Measurements from ENCODE around the gene PDE6B. TPM values are rescaled to one million over a fixed set of nuclear protein-coding genes. Genes with fewer than 3 reads are reported as not detected.
A peak's percentile ranks its signal among the peaks of the same experiment; 100 is the strongest.
"Not testable (repeated sequence)": the region's sequence is repeated elsewhere in the genome, so short reads cannot be mapped to it uniquely, and the experiment has no call there.

The PDE6B gene
- total and polyA plus RNA-seq, 9 donors, result 1.4 to 7.5 (median 4.6) TPM

DNA sequence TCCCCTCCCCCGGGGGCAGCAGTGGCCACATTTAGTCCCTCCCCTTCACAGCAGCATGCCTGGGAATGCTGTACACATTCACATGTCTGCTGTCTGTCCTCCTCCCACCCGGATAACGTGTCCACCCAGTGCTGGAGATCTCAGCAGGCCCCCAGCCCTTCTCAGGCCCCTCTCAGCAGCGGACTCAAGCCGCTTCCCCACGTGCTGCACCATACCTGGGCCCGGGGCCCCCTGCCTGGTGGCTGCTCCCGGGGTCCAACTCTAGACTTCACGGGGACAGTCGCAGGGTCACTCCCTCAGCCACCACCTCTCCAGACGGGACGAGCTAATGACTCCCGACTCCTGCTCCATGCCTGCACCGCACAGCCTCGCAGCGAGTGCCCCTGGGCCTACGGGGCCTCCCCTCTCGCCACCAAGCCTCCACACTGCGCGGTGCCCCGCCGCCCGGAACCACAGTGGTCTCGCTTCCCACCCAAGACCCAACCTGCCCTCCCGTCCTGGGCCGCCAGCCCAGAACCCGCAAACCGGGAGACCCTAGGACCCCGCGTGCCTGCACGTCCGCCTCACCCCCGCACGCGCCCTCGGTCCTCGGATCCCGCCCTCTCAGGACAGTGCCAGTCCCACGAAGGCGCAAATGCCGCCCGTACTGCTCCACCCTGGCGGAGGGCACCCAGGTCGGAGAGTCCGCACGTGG is 79.0 kb downstream of the PDE6B start:
- Histone ChIP-seq H3K4me1 (ENCODE audit: insufficient read depth) (peaks cover 20% of the 10 kb centered on the region), H3K27ac (no peak overlapping the region), H3K36me3 (no peaks in the 10 kb centered on the region), H3K4me3 (no peak overlapping the region), H3K27me3 (no peaks in the 10 kb centered on the region), H3K9me3 (no peaks in the 10 kb centered on the region)
- DNase-seq, result peak in 3 of 5 donors; percentile 63 to 68 (median 65)
- no peak for TF ChIP-seq EP300 (IDR thresholded peaks at IDR 0.05)
- intact Hi-C loops (cut with DNase I), result no loop called here
- 87 to 89% (median 89%) methylated on average over 46 of the region's 46 CpGs for WGBS, 3 donors

GRCh38 chr4:704971-705277 is 79.6 kb downstream of the PDE6B start:
- Histone ChIP-seq H3K4me3 (peak overlapping the region; percentile 90), H3K4me1 (ENCODE audit: insufficient read depth) (peaks cover 20% of the 10 kb centered on the region), H3K27ac (no peak overlapping the region), H3K27me3 (no peaks in the 10 kb centered on the region), H3K36me3 (no peaks in the 10 kb centered on the region), H3K9me3 (no peaks in the 10 kb centered on the region)
- 76 to 91% (median 91%) methylated on average over 1 of the region's 1 CpG for WGBS, 3 donors
- DNase-seq, result no peak
- intact Hi-C loops (cut with DNase I), result no loop called here
- TF ChIP-seq, protein P1, sequence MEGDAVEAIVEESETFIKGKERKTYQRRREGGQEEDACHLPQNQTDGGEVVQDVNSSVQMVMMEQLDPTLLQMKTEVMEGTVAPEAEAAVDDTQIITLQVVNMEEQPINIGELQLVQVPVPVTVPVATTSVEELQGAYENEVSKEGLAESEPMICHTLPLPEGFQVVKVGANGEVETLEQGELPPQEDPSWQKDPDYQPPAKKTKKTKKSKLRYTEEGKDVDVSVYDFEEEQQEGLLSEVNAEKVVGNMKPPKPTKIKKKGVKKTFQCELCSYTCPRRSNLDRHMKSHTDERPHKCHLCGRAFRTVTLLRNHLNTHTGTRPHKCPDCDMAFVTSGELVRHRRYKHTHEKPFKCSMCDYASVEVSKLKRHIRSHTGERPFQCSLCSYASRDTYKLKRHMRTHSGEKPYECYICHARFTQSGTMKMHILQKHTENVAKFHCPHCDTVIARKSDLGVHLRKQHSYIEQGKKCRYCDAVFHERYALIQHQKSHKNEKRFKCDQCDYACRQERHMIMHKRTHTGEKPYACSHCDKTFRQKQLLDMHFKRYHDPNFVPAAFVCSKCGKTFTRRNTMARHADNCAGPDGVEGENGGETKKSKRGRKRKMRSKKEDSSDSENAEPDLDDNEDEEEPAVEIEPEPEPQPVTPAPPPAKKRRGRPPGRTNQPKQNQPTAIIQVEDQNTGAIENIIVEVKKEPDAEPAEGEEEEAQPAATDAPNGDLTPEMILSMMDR (IDR thresholded peaks at IDR 0.05), result no peak
- TF ChIP-seq POLR2A (IDR thresholded peaks at IDR 0.05) (no peak), EP300 (IDR thresholded peaks at IDR 0.05) (no peak)

DNA sequence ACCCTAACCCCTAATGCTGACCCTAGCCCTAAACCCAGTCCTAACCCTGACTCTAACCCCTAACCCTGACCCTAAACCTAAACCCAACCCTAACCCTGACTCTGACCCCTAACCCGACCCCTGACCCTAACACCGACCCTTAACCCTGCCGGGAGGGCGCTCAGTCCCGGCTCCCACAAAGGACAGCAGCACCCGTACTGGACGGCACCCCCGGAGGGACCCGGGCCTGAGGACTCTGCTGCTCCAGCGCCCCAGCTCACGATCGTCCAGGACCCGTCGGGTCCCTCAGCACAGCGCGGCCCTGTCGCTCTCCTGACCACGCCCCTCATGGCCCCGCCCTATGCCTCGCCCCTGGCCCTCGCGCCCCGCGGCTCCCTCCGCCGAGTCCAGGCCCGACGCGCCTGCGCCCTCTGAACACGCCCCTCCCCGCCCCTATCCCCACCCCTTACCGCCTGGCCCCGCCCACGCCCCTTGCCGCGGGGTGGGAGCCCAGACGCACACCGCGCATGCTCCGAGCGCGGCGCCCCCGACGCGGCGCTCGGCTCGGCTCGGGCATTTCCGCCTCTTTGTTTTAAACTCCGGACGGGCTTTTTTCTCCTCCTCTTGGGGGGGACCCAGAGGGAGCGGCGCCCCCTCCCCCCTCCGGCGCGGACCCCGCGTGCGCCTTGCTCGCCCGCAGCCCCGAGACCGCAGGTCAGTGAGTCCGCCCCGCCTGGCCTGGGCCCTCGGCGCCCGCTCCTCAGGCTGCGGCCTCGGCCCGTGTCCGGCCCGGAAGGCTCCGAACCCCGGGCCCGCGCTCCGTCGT is 80.1 kb downstream of the PDE6B start, which contains the start of gene PCGF3:
PCGF3 (plus strand) TSS at position 555 of the 805 bp plus-strand sequence. CDS start 27,849 bp downstream, outside the sequence.
- Histone ChIP-seq H3K27ac (peak within 1 kb of the TSS; percentile 28 to 56), H3K36me3 (no peaks in the 10 kb centered on the region), H3K9me3 (no peaks in the 10 kb centered on the region), H3K27me3 (no peaks in the 10 kb centered on the region), H3K4me3 (peak within 1 kb of the TSS; percentile 90), H3K4me1 (ENCODE audit: insufficient read depth) (peaks cover 20% of the 10 kb centered on the region)
- TF ChIP-seq, protein P1 (IDR thresholded peaks at IDR 0.05), result no peak
- TF ChIP-seq EP300 (IDR thresholded peaks at IDR 0.05) (no peak), POLR2A (IDR thresholded peaks at IDR 0.05) (peak; percentile 65)
- WGBS, 3 donors, result 1 to 2% (median 1%) methylated on average over 47 to 82 of the region's 82 CpGs
- peak; percentile 94 to 98 (median 97) for DNase-seq
- intact Hi-C loops (cut with DNase I), result no loop called here

DNA sequence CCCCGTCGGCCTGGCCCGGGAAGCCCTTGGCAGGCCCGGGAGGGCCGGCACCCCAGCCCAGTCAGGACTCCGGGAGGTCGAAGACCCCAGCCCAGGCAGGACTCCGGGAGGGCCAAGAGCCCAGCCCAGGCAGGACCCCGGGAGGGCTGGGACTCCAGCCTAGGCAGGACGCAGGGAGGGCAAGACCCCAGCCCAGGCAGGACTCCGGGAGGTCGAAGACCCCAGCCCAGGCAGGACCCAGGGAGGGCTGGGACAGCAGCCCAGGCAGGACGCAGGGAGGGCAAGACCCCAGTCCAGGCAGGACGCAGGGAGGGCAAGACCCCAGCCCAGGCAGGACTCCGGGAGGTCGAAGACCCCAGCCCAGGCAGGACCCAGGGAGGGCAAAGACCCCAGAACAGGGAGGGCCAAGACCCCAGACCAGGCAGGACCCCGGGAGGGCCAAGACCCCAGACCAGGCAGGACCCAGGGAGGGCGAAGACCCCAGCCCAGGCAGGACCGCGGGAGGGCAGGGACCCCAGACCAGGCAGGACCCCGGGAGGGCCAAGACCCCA is 80.8 kb downstream of the PDE6B start:
- 0 to 2% (median 1%) methylated on average over 15 to 21 of the region's 21 CpGs for WGBS, 3 donors
- DNase-seq; H3K9me3 ChIP-seq; H3K27me3 ChIP-seq; H3K36me3 ChIP-seq; intact Hi-C loops (cut with DNase I): not testable (repeated sequence)
- Histone ChIP-seq H3K4me3 (peak overlapping the region; percentile 90), H3K4me1 (ENCODE audit: insufficient read depth) (peaks cover 23% of the 10 kb centered on the region), H3K27ac (peak overlapping the region; percentile 28 to 56)

- Histone ChIP-seq H3K9me3 (no peaks in the 10 kb centered on the region), H3K4me1 (ENCODE audit: insufficient read depth) (peaks cover 23% of the 10 kb centered on the region), H3K27me3 (no peaks in the 10 kb centered on the region), H3K36me3 (no peaks in the 10 kb centered on the region), H3K4me3 (peak overlapping the region; percentile 90), H3K27ac (no peak overlapping the region)
- intact Hi-C loops (cut with DNase I), result no loop called here
- 24 to 46% (median 31%) methylated on average over 17 to 21 of the region's 21 CpGs for WGBS, 3 donors
- no peak for TF ChIP-seq EP300 (IDR thresholded peaks at IDR 0.05)
- TF ChIP-seq, protein P1 (IDR thresholded peaks at IDR 0.05), result no peak
- peak in 2 of 5 donors; percentile 39 for DNase-seq
Measured at GRCh38 chr4:706834-707598, 81.6 kb downstream of the PDE6B start.

Data from ovary (tissue), 9 donors.